HepG2 (cell line): ENCODE data around the gene OSBPL10. TPM values are rescaled to one million over a fixed set of nuclear protein-coding genes. Genes with fewer than 3 reads are reported as not detected.

Experiments
- ATAC-seq: fragments of 200-7000 bp; cut with Tn5 transposase; 3 replicates; pipeline ENCODE4 v1.9.1; 2020; ENCODE audit warnings: mild to moderate bottlenecking, moderate library complexity
- BruUV-seq: library from RNA; stranded (reverse); fragments of 400-500 nt; replicated peaks from 2 replicates; lab custom pipeline; 2021; lab: Mats Ljungman, UMichigan
- CTCF ChIA-PET: fragments of 300-600 bp; formaldehyde crosslinking; extraction: SDS; loops from one replicate; lab custom pipeline; 2021; ENCODE audit warnings: low total read pairs, inconsistent platforms, low intra/inter-chr PET ratio; lab: Yijun Ruan, JAX
- POLR2A ChIA-PET: fragments of 350-600 bp; sonication (Branson Sonifier 250); formaldehyde crosslinking; loops from one replicate; lab custom pipeline; 2020; ENCODE audit warnings: antibody characterized with exemption, inconsistent platforms; lab: Yijun Ruan, JAX
- DNase-seq: peaks from one replicate; pipeline ENCODE4 v3.0.0-alpha.2; 2015; ENCODE audit warnings: low spot score
- FAIRE-seq: peaks from 3 replicates; lab custom pipeline; 2011; peaks lifted over from hg19 to GRCh38; lab: Jason Lieb, UNC
- H2AFZ ChIP-seq: one replicate; pipeline ENCODE4 v1.6.1; 2011; ENCODE audit warnings: low read length, inconsistent platforms
- H3K27ac ChIP-seq: fragments of 300-600 bp; 3 replicates; pipeline ENCODE4 v1.8.0; 2011; ENCODE audit warnings: mixed run types, mild to moderate bottlenecking, mixed read lengths, low read length, inconsistent platforms; ENCODE audit not compliant: insufficient read depth; ENCODE audit errors: extremely low read length
- H3K27me3 ChIP-seq, 2 experiments: fragments of 200-600 bp in 1 of 2; 2 replicates in 1 of 2; 3 replicates in 1 of 2; pipeline versions ENCODE4 v1.6.0 to v1.8.0; 2011; ENCODE audit warnings: low read length in 2 of 2, mild to moderate bottlenecking in 2 of 2, moderate library complexity in 2 of 2, inconsistent platforms in 1 of 2; ENCODE audit not compliant: insufficient read depth in 2 of 2, control insufficient read depth in 1 of 2
- H3K36me3 ChIP-seq, 2 experiments: fragments of 200-600 bp in 1 of 2; replicated peaks in 1 of 2; 2 replicates in 1 of 2; 3 replicates in 1 of 2; pipeline versions ENCODE4 v1.5.1 to v1.8.0; 2011; ENCODE audit warnings: low read length in 2 of 2, inconsistent platforms in 1 of 2; ENCODE audit not compliant: insufficient read depth in 2 of 2, control insufficient read depth in 1 of 2
- H3K4me1 ChIP-seq: 2 replicates; pipeline ENCODE4 v1.5.1; 2012; ENCODE audit warnings: low read length, inconsistent platforms; ENCODE audit not compliant: insufficient read depth
- H3K4me2 ChIP-seq: 2 replicates; pipeline ENCODE4 v1.6.0; 2011; ENCODE audit warnings: low read depth, low read length, inconsistent platforms
- H3K4me3 ChIP-seq, 3 experiments: fragments of 200-600 bp in 1 of 3; sonication (generic), shearing (Covaris generic) in 1 of 3; replicated peaks in 1 of 3; 2 replicates each; pipeline ENCODE4 v1.5.1; 2011 to 2016; ENCODE audit warnings: low read length in 3 of 3, inconsistent platforms in 2 of 3, low read depth in 2 of 3, mild to moderate bottlenecking in 2 of 3, control low read depth in 1 of 3, mixed read lengths in 1 of 3; ENCODE audit not compliant: insufficient read depth in 1 of 3
- H3K79me2 ChIP-seq: one replicate; pipeline ENCODE4 v1.6.1; 2011; ENCODE audit warnings: low read length, inconsistent platforms; ENCODE audit not compliant: insufficient read depth
- H3K9ac ChIP-seq: 2 replicates; pipeline ENCODE4 v1.6.0; 2011; ENCODE audit warnings: mild to moderate bottlenecking, low read depth, low read length, inconsistent platforms; ENCODE audit not compliant: insufficient read depth
- H3K9me3 ChIP-seq: 2 replicates; pipeline ENCODE4 v1.5.1; 2012; ENCODE audit warnings: mild to moderate bottlenecking, low read length
- H4K20me1 ChIP-seq: 2 replicates; pipeline ENCODE4 v1.6.0; 2011; ENCODE audit warnings: inconsistent platforms, mild to moderate bottlenecking, low read length, moderate library complexity; ENCODE audit not compliant: insufficient read depth
- HNF4A ChIP-seq: sonication (generic); formaldehyde crosslinking; IDR thresholded peaks from 2 replicates; pipeline ENCODE4 v1.4.0; 2020; ENCODE audit warnings: missing genetic modification reagents
- IRF2 ChIP-seq: IDR thresholded peaks from 2 replicates; pipeline ENCODE4 v1.6.1; 2018; ENCODE audit warnings: missing genetic modification reagents, missing compliant biosample characterization
- KDM1A ChIP-seq: IDR thresholded peaks from 2 replicates; pipeline ENCODE4 v1.6.1; 2016; ENCODE audit warnings: missing compliant biosample characterization
- KLF11 ChIP-seq: IDR thresholded peaks from 2 replicates; pipeline ENCODE4 v1.6.1; 2016; ENCODE audit warnings: missing compliant biosample characterization
- MIER3 ChIP-seq: IDR thresholded peaks from 2 replicates; pipeline ENCODE4 v1.6.1; 2016; ENCODE audit warnings: missing compliant biosample characterization, borderline replicate concordance
- MLXIP ChIP-seq: sonication (generic); formaldehyde crosslinking; IDR thresholded peaks from 2 replicates; pipeline ENCODE4 v1.9.0; 2021; ENCODE audit warnings: missing genetic modification reagents, borderline replicate concordance
- REPIN1 ChIP-seq: sonication (generic); formaldehyde crosslinking; IDR thresholded peaks from 2 replicates; pipeline ENCODE4 v1.8.0; 2022; ENCODE audit warnings: missing genetic modification reagents, low read depth, mild to moderate bottlenecking, borderline replicate concordance
- REXO4 ChIP-seq: sonication (generic); formaldehyde crosslinking; IDR thresholded peaks from 2 replicates; pipeline ENCODE4 v1.8.0; 2022; ENCODE audit warnings: missing genetic modification reagents, mild to moderate bottlenecking, borderline replicate concordance
- SIN3A ChIP-seq: IDR thresholded peaks from 2 replicates; pipeline ENCODE4 v1.6.1; 2011; ENCODE audit warnings: low read depth, mild to moderate bottlenecking, control low read depth, low read length, borderline replicate concordance
- SUZ12 ChIP-seq: fragments of 150-350 bp; IDR thresholded peaks from 2 replicates; pipeline ENCODE4 v1.6.1; 2014; ENCODE audit warnings: low read depth, low read length
- ZNF614 ChIP-seq: IDR thresholded peaks from 2 replicates; pipeline ENCODE4 v1.6.1; 2018; ENCODE audit warnings: missing biosample characterization, missing genetic modification reagents, inconsistent platforms, borderline replicate concordance
- WGBS: methylation state at CpG from one replicate; pipeline ENCODE4 v1.1.6; 2017; ENCODE audit warnings: low lambda C conversion rate; 5-methylcytosine and 5-hydroxymethylcytosine counted together
- in situ Hi-C: cut with HindIII; loops from 2 replicates; pipeline ENCODE4 v1.10.0; 2017; ENCODE audit warnings: low pct_unique_long_range_greater_than_20kb; ENCODE audit not compliant: extremely low pct_ligation_motif_present
- intact Hi-C: fragments of 100-400 bp; cut with micrococcal nuclease; formaldehyde crosslinking; loops from one replicate; pipeline ENCODE4 v1.10.0; 2022; ENCODE audit not compliant: unreplicated experiment
- polyA plus RNA-seq, 8 experiments: library from polyadenylated mRNA; depleted of rRNA in 3 of 8; stranded (reverse) in 7 of 8; unstranded in 1 of 8; fragments of >200 nt; fragmentation: Illumina TruSeq in 4 of 8; extraction: Trizol in 4 of 8; gene quantifications; 2 replicates each; pipeline versions ENCODE4 v1.2.1 to v1.2.3, GENCODE V29; 2011 to 2016; ENCODE audit warnings: low read depth in 4 of 8, missing spikeins in 1 of 8, mixed read lengths in 1 of 8; ENCODE audit not compliant: insufficient read depth in 1 of 8
- total RNA-seq, 5 experiments: library from RNA; depleted of rRNA; stranded (reverse); fragments of >200 nt; fragmentation: Illumina TruSeq; extraction: Trizol; gene quantifications; 2 replicates each; pipeline ENCODE4 v1.2.3, GENCODE V29; 2016; ENCODE audit warnings: low read depth in 1 of 5

The OSBPL10 gene
- total and polyA plus RNA-seq, 2 of the 13 experiments (the other 11 are each of a cell fraction or from before 2014, with no cell fraction given): 10.3 to 28.6 TPM

GRCh38 chr3:31832551-31832950 lies 148.5 kb downstream of the OSBPL10 start:
- no peak for DNase-seq
- BruUV-seq: no TSS peak
- no peak overlapping the region for H2AFZ ChIP-seq
- TF ChIP-seq SIN3A (no peak), ZNF614 (CRISPR knock-in tag) (no peak), HNF4A (no peak), SUZ12 (no peak), KDM1A (CRISPR knock-in tag) (no peak), REPIN1 (CRISPR knock-in tag) (no peak), KLF11 (no peak), REXO4 (CRISPR knock-in tag) (no peak)
- TF ChIP-seq, all 625 proteins: peak for 0
- FAIRE-seq (no peak), ATAC-seq (no peak)
- CTCF ChIA-PET: no interaction called here
- in situ Hi-C loops: no loop called here
- no peaks in the 10 kb centered on the region for H4K20me1 ChIP-seq
- no peaks in the 10 kb centered on the region for H3K9me3 ChIP-seq
- H3K4me1 ChIP-seq: no peaks in the 10 kb centered on the region
- H3K9ac ChIP-seq: no peak overlapping the region
- POLR2A ChIA-PET: no interaction called here
- no peak overlapping the region for H3K4me2 ChIP-seq
- H3K27ac ChIP-seq: no peak overlapping the region
- 97% methylated on average over 5 of the region's 5 CpGs for WGBS
- intact Hi-C loops: no loop called here
- peaks cover 4 to 8% of the 10 kb centered on the region in 2 experiments; a peak in 2 of 5 replicates for H3K36me3 ChIP-seq
- no peaks in the 10 kb centered on the region for H3K27me3 ChIP-seq
- peaks cover 6% of the 10 kb centered on the region for H3K79me2 ChIP-seq
- H3K4me3 ChIP-seq: no peak overlapping the region

GRCh38 chr3:31831591-31831990 lies 149.5 kb downstream of the OSBPL10 start:
- peaks cover 4% of the 10 kb centered on the region for H3K79me2 ChIP-seq

More at GRCh38 chr3:31831591-31831990, 149.5 kb downstream of the OSBPL10 start:
- no peak for DNase-seq
- in situ Hi-C loops (no loop called here), intact Hi-C loops (no loop called here)
- TF ChIP-seq MLXIP (no peak), IRF2 (CRISPR knock-in tag) (no peak), MIER3 (CRISPR knock-in tag) (no peak)
- no peak overlapping the region for H3K27ac ChIP-seq
- CTCF ChIA-PET: no interaction called here
- no peaks in the 10 kb centered on the region for H3K9me3 ChIP-seq
- BruUV-seq: no TSS peak
- H4K20me1 ChIP-seq: no peaks in the 10 kb centered on the region
- no peaks in the 10 kb centered on the region for H3K27me3 ChIP-seq
- no peak overlapping the region for H2AFZ ChIP-seq
- no peak overlapping the region for H3K4me2 ChIP-seq
- no peaks in the 10 kb centered on the region for H3K4me1 ChIP-seq
- H3K9ac ChIP-seq: no peak overlapping the region
- no peak overlapping the region for H3K4me3 ChIP-seq
- peaks cover 4 to 8% of the 10 kb centered on the region in 2 experiments; a peak in 2 of 5 replicates for H3K36me3 ChIP-seq
- ATAC-seq: no peak
- 90% methylated on average over 4 of the region's 4 CpGs for WGBS
- POLR2A ChIA-PET: no interaction called here
- FAIRE-seq: no peak
